AG10803 (cell line): Measurements from ENCODE around the gene SUSD5.
"Not testable (repeated sequence)": the region's sequence is repeated elsewhere in the genome, so short reads cannot be mapped to it uniquely, and the experiment has no call there.

Source experiments
- DNase-seq: peaks from one replicate; pipeline ENCODE4 v3.0.0; 2010; ENCODE audit warnings: low read depth
- H3K4me3 ChIP-seq: 2 replicates; pipeline ENCODE4 v1.5.1; 2011; ENCODE audit warnings: mild to moderate bottlenecking, low read length, control low read depth
- CTCF ChIP-seq: conservative IDR thresholded peaks from 2 replicates; pipeline ENCODE4 v1.5.1; 2011; ENCODE audit warnings: mild to moderate bottlenecking, low read length, control low read depth, inconsistent platforms

The SUSD5 gene

DNA sequence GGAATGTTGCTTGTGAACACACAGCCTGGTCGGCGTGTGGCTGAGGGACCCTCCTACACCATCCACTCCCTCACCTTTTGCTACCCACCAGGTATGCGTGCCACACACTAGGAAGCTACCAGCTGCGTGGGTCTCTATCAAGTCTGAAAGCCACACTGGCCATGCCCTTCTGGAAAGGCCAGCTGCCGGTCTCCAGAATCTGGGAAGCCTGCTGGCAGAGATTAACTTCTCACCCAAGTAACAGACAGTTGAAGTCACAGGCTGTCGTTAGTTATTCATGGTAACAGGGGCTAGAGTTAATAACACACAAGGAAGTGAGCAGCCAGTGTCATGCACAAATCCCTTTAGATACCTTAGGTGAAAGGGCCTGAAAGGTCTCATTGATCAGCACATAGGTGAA is 48.1 kb downstream of the SUSD5 start:
- no peak for DNase-seq
- no peak overlapping the region for H3K4me3 ChIP-seq
- no peak for TF ChIP-seq CTCF

GRCh38 chr3:33167716-33168336 is 50.8 kb downstream of the SUSD5 start:
- TF ChIP-seq CTCF, result no peak
- no peak overlapping the region for H3K4me3 ChIP-seq
- DNase-seq, result no peak

DNA sequence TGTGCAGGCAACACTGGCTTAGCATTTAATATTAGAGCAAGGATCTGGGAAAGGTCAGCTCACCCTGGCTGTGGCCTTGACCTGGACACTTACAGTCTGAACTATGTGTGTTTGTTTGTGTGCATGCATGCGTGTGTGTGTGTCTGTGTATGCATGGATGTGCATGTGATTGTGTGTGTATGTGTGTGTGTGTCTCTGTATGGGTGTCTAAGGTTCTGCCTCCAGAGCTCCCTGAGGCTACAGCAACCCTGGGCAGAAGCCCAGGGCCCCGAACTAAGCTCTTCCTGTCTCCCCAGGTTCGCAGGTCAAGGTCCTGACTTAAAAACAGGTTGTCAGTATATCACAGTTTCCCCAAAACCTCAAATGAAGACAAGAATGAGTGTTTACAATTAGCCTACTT is 51.3 kb downstream of the SUSD5 start:
- no peak for TF ChIP-seq CTCF
- no peak overlapping the region for H3K4me3 ChIP-seq
- DNase-seq, result no peak

GRCh38 chr3:33166095-33166494 is 52.5 kb downstream of the SUSD5 start:
- TF ChIP-seq CTCF, result no peak
- H3K4me3 ChIP-seq, result no peak overlapping the region
- no peak for DNase-seq

DNA sequence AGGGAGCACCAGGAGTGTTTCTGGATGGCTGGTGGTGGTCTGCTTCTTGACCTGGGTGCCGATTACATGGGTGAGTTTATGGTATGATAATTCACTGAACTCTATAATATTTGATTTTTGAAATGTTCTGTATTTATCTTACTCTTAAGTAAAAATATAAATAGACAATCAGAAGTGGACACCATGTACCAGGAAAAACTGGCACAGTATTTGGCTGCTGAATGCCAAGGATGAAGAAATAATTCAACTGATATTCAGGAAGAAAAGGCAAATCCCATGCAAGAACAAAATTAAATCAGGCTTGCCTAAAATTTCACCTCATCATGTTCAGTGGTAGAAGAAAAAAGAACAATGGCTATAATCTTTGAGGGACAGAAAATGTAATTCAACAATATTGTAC is 53.2 kb downstream of the SUSD5 start:
- DNase-seq, result no peak
- no peak overlapping the region for H3K4me3 ChIP-seq
- TF ChIP-seq CTCF, result no peak

GRCh38 chr3:33162621-33163020 is 56.0 kb downstream of the SUSD5 start:
- H3K4me3 ChIP-seq, DNase-seq: not testable (repeated sequence)

DNA sequence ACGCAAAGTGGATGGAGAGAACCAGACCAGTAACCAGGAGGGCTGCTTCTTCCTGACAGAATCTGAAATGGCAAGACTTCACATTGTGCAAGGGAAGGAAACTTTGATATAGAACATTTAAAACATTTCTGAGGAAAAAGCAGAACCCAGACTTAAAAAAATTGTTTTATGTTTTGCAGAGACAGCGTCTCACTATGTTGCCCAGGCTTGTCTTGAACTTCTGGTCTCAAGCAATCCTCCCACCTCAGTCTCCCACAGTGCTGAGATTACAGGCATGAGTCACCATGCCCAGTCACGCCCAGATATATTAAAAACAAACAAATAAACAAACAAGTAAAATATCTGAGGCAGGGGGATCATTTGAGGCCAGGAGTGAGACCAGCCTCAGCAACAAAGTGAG is 58.6 kb downstream of the SUSD5 start:
- no peak for TF ChIP-seq CTCF
- no peak overlapping the region for H3K4me3 ChIP-seq
- DNase-seq, result no peak

DNA sequence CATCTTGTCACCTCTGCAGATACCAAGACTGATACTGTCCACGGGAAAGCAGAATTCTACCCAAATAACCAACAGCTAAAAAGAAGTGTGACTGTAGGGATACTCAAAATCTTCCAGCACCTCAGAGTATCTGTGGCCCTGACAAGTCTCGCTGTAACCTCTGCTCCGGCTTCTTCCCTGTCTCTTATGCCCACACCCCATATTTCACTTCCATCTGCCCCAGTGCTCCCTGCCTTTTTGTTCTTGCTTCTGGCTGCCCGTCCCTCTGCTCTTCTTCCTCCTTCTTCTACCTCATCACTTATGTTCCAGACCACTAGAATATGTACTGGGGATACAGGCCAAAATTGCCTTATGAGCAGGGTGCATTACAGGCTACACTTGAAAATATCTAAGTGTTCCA is 59.4 kb downstream of the SUSD5 start:
- TF ChIP-seq CTCF, result no peak
- no peak for DNase-seq
- H3K4me3 ChIP-seq, result no peak overlapping the region
